Tibial nerve (tissue), 4 donors: Measurements from ENCODE around the gene GPC6. TPM values are rescaled to one million over a fixed set of nuclear protein-coding genes. Genes with fewer than 3 reads are reported as not detected.

Experiments used
- DNase-seq, 2 donors: peaks; one replicate each; pipeline ENCODE4 v3.0.0-alpha.2; 2019; ENCODE audit warnings: low spot score in 2 of 2
- H3K27ac ChIP-seq, 4 donors: fragments of 200-600 bp; sonication (generic) in 3 of 4; one replicate each; pipeline ENCODE4 v1.5.1; 2017 to 2019; ENCODE audit warnings: mild to moderate bottlenecking in 1 of 4
- H3K27me3 ChIP-seq, 2 donors: fragments of 200-600 bp; sonication (generic) in 1 of 2; one replicate each; pipeline versions ENCODE4 v1.5.1 to v1.6.0; 2017 to 2019
- H3K36me3 ChIP-seq, 3 donors: fragments of 200-600 bp; sonication (generic); one replicate each; pipeline ENCODE4 v1.5.1; 2018 to 2019
- H3K4me1 ChIP-seq, 4 donors: fragments of 200-600 bp; sonication (generic) in 3 of 4; one replicate each; pipeline ENCODE4 v1.5.1; 2017 to 2019
- H3K4me3 ChIP-seq, 4 donors: fragments of 200-600 bp; sonication (generic) in 3 of 4; one replicate each; pipeline ENCODE4 v1.5.1; 2017 to 2019; ENCODE audit warnings: mild to moderate bottlenecking in 1 of 4, moderate library complexity in 1 of 4
- H3K9me3 ChIP-seq, 4 donors: fragments of 200-600 bp; sonication (generic) in 3 of 4; one replicate each; pipeline ENCODE4 v1.5.1; 2017 to 2019
- CTCF ChIP-seq, 5 experiments: fragments of 200-600 bp in 3 of 5; fragments of 450-650 bp in 2 of 5; sonication (generic) in 3 of 5; IDR thresholded peaks; one replicate each; pipeline ENCODE4 v1.5.1; 2016 to 2019; ENCODE audit warnings: antibody characterized with exemption in 5 of 5, mild to moderate bottlenecking in 3 of 5, moderate library complexity in 2 of 5
- EP300 ChIP-seq, 2 donors: sonication (generic); formaldehyde crosslinking; IDR thresholded peaks; one replicate each; pipeline ENCODE4 v1.6.1; 2017; ENCODE audit warnings: antibody characterized with exemption in 2 of 2, mild to moderate bottlenecking in 1 of 2
- POLR2A ChIP-seq, 2 donors: fragments of 450-650 bp; IDR thresholded peaks; one replicate each; pipeline ENCODE4 v1.6.1; 2017; ENCODE audit warnings: antibody characterized with exemption in 2 of 2, mild to moderate bottlenecking in 2 of 2, moderate library complexity in 2 of 2
- WGBS, 2 donors: methylation state at CpG; one replicate each; pipeline ENCODE4 v1.1.5; 2018; 5-methylcytosine and 5-hydroxymethylcytosine counted together
- total RNA-seq, 4 donors: library from RNA; depleted of rRNA; stranded (reverse); fragments of >200 nt; gene quantifications; one replicate each; pipeline ENCODE4 v1.1.0, GENCODE V29; 2016

GPC6 gene
- total RNA-seq, 4 donors from 2014 or later, result 21.9 to 39.5 (median 29.8) TPM

GRCh38 chr13:94322925-94323763 lies 1096.5 kb downstream of the GPC6 start:
- WGBS, 2 donors, result 75 to 92% methylated on average over 6 of the region's 6 CpGs
- TF ChIP-seq CTCF (IDR thresholded peaks at IDR 0.05), result no peak
- no peak for TF ChIP-seq POLR2A (IDR thresholded peaks at IDR 0.05)
- no peak for TF ChIP-seq EP300 (IDR thresholded peaks at IDR 0.05)
- H3K36me3 ChIP-seq, result no peaks in the 10 kb centered on the region
- no peak overlapping the region for H3K27ac ChIP-seq
- H3K4me1 ChIP-seq, result peaks cover 0 to 9% (median 0%) of the 10 kb centered on the region in 4 donors
- H3K4me3 ChIP-seq, result no peak overlapping the region
- no peaks in the 10 kb centered on the region for H3K9me3 ChIP-seq
- DNase-seq, result no peak
- no peaks in the 10 kb centered on the region for H3K27me3 ChIP-seq

GRCh38 chr13:94323764-94324758 lies 1097.5 kb downstream of the GPC6 start:
- 84% methylated on average over 10 of the region's 10 CpGs for WGBS, 2 donors
- H3K27ac ChIP-seq, result peak overlapping the region in 1 of 4 donors; percentile 50
- peaks cover 0 to 16% (median 3%) of the 10 kb centered on the region in 4 donors for H3K4me1 ChIP-seq
- no peaks in the 10 kb centered on the region for H3K9me3 ChIP-seq
- no peaks in the 10 kb centered on the region for H3K27me3 ChIP-seq
- DNase-seq, result no peak
- no peaks in the 10 kb centered on the region for H3K36me3 ChIP-seq
- no peak for TF ChIP-seq POLR2A (IDR thresholded peaks at IDR 0.05)
- TF ChIP-seq CTCF (IDR thresholded peaks at IDR 0.05), result no peak
- no peak for TF ChIP-seq EP300 (IDR thresholded peaks at IDR 0.05)
- H3K4me3 ChIP-seq, result no peak overlapping the region

- Histone ChIP-seq H3K9me3 (no peaks in the 10 kb centered on the region), H3K36me3 (no peaks in the 10 kb centered on the region), H3K27me3 (no peaks in the 10 kb centered on the region), H3K4me3 (no peak overlapping the region), H3K27ac (peak overlapping the region in 2 of 4 donors; percentile 5 to 50), H3K4me1 (peaks cover 0 to 22% (median 4%) of the 10 kb centered on the region in 4 donors)
- WGBS, 2 donors, result 57 to 69% methylated on average over 14 of the region's 14 CpGs
- TF ChIP-seq CTCF (IDR thresholded peaks at IDR 0.05) (no peak), POLR2A (IDR thresholded peaks at IDR 0.05) (no peak), EP300 (IDR thresholded peaks at IDR 0.05) (no peak)
- DNase-seq, result no peak
Observed at GRCh38 chr13:94324767-94325540, 1098.3 kb downstream of the GPC6 start.

GRCh38 chr13:94325650-94326049 lies 1099.0 kb downstream of the GPC6 start:
- no peak for DNase-seq
- peak overlapping the region in 2 of 4 donors; percentile 5 to 50 for H3K27ac ChIP-seq
- H3K27me3 ChIP-seq, result no peaks in the 10 kb centered on the region
- no peak overlapping the region for H3K4me3 ChIP-seq
- H3K4me1 ChIP-seq, result peaks cover 0 to 29% (median 10%) of the 10 kb centered on the region in 4 donors
- H3K36me3 ChIP-seq, result no peaks in the 10 kb centered on the region
- no peaks in the 10 kb centered on the region for H3K9me3 ChIP-seq
- no peak for TF ChIP-seq POLR2A (IDR thresholded peaks at IDR 0.05)
- TF ChIP-seq EP300 (IDR thresholded peaks at IDR 0.05), result no peak
- TF ChIP-seq CTCF (IDR thresholded peaks at IDR 0.05), result no peak
- WGBS, 2 donors, result 58 to 67% methylated on average over 6 of the region's 6 CpGs
